GM23248 (cell line): ENCODE results near the gene ATP13A1. TPM values are rescaled to one million over a fixed set of nuclear protein-coding genes. Genes with fewer than 3 reads are reported as not detected.
"Not testable (repeated sequence)": the region's sequence is repeated elsewhere in the genome, so short reads cannot be mapped to it uniquely, and the experiment has no call there.

Experiments
- DNase-seq: peaks from one replicate; pipeline ENCODE4 v3.0.0-alpha.2; 2015
- H2AFZ ChIP-seq: fragments of 200-600 bp; sonication (generic); 2 replicates; pipeline ENCODE4 v1.6.1; 2016; ENCODE audit warnings: antibody characterized with exemption
- H3F3A ChIP-seq: fragments of 200-600 bp; sonication (generic); 2 replicates; pipeline ENCODE4 v1.6.1; 2016; ENCODE audit warnings: mild to moderate bottlenecking, antibody characterized with exemption, mixed run types; ENCODE audit not compliant: insufficient read depth
- H3K27ac ChIP-seq: fragments of 200-600 bp; sonication (generic); 2 replicates; pipeline ENCODE4 v1.5.1; 2016; ENCODE audit warnings: mild to moderate bottlenecking
- H3K27me3 ChIP-seq: fragments of 200-600 bp; sonication (generic); replicated peaks from 2 replicates; pipeline ENCODE4 v1.6.1; 2016; ENCODE audit warnings: mild to moderate bottlenecking; ENCODE audit not compliant: insufficient read depth
- H3K36me3 ChIP-seq: fragments of 200-600 bp; sonication (generic); 2 replicates; pipeline ENCODE4 v1.6.1; 2016; ENCODE audit warnings: low read depth, mild to moderate bottlenecking
- H3K4me1 ChIP-seq: fragments of 200-600 bp; sonication (generic); 2 replicates; pipeline ENCODE4 v1.6.1; 2016; ENCODE audit warnings: mild to moderate bottlenecking; ENCODE audit not compliant: insufficient read depth
- H3K4me2 ChIP-seq: fragments of 200-600 bp; sonication (generic); one replicate; pipeline ENCODE4 v1.6.1; 2016; ENCODE audit warnings: mild to moderate bottlenecking; ENCODE audit not compliant: unreplicated experiment
- H3K4me3 ChIP-seq: fragments of 200-600 bp; sonication (generic); 2 replicates; pipeline ENCODE4 v1.5.1; 2016; ENCODE audit warnings: mild to moderate bottlenecking
- H3K79me2 ChIP-seq: fragments of 200-600 bp; sonication (generic); 2 replicates; pipeline ENCODE4 v1.6.1; 2016; ENCODE audit warnings: mild to moderate bottlenecking; ENCODE audit not compliant: insufficient read depth
- H3K9ac ChIP-seq: fragments of 200-600 bp; sonication (generic); 2 replicates; pipeline ENCODE4 v1.6.1; 2016; ENCODE audit warnings: mild to moderate bottlenecking
- H3K9me2 ChIP-seq: fragments of 200-600 bp; sonication (generic); 2 replicates; pipeline ENCODE4 v1.6.1; 2016; ENCODE audit warnings: mixed run types, mild to moderate bottlenecking, moderate library complexity; ENCODE audit not compliant: insufficient read depth
- H3K9me3 ChIP-seq: fragments of 200-600 bp; sonication (generic); one replicate; pipeline ENCODE4 v1.6.1; 2017; ENCODE audit warnings: low read depth
- H4K20me1 ChIP-seq: fragments of 200-600 bp; sonication (generic); 2 replicates; pipeline ENCODE4 v1.6.0; 2016; ENCODE audit not compliant: insufficient read depth
- EZH2 ChIP-seq: fragments of 200-600 bp; sonication (generic); IDR thresholded peaks from 2 replicates; pipeline ENCODE4 v1.6.1; 2018; ENCODE audit warnings: antibody characterized with exemption, mild to moderate bottlenecking; ENCODE audit not compliant: insufficient read depth, poor library complexity, severe bottlenecking
- EZH2phosphoT487 ChIP-seq: fragments of 200-600 bp; sonication (generic); IDR thresholded peaks from 2 replicates; pipeline ENCODE4 v1.6.1; 2018; ENCODE audit warnings: antibody characterized with exemption, moderate library complexity, mild to moderate bottlenecking, low read depth; ENCODE audit not compliant: insufficient read depth
- WGBS, 2 experiments: methylation state at CpG; one replicate each; pipeline ENCODE4 v1.1.6; 2015 to 2017; ENCODE audit warnings: low lambda C conversion rate in 2 of 2, low coverage in 1 of 2; ENCODE audit errors: missing lambda C conversion rate in 2 of 2; 5-methylcytosine and 5-hydroxymethylcytosine counted together
- in situ Hi-C: fragments of 300-500 bp; cut with MboI; formaldehyde crosslinking; loops from 2 replicates; pipeline ENCODE4 v1.15.0; 2020
- polyA plus RNA-seq: library from polyadenylated mRNA; unstranded; fragments of >200 nt; fragmentation: Nextera tagmentation; extraction: Ambion mirVana; gene quantifications from 2 replicates; pipeline ENCODE4 v1.2.1, GENCODE V29; 2016
- total RNA-seq: library from RNA; depleted of rRNA; stranded (reverse); fragments of >200 nt; shearing (Covaris generic); gene quantifications from 2 replicates; pipeline ENCODE4 v1.2.3, GENCODE V29; 2014

ATP13A1 gene
- total and polyA plus RNA-seq, 2 experiments from 2014 or later, result 42.3 to 101 TPM

GRCh38 chr19:19674315-19674714 is 10.8 kb upstream of the ATP13A1 start:
- Histone ChIP-seq H3K27ac (no peak overlapping the region), H3K4me2 (no peak overlapping the region), H3K36me3 (peaks cover 26% of the 10 kb centered on the region), H3K4me1 (peaks cover 5% of the 10 kb centered on the region; the same call in 1 of the 2 replicates), H3K79me2 (peaks cover 50% of the 10 kb centered on the region), H3K9me3 (no peaks in the 10 kb centered on the region), H4K20me1 (no peaks in the 10 kb centered on the region), H3K27me3 (no peaks in the 10 kb centered on the region), H3K9me2 (no peaks in the 10 kb centered on the region), H2AFZ (no peak overlapping the region), H3K9ac (no peak overlapping the region), H3F3A (no peaks in the 10 kb centered on the region), H3K4me3 (no peak overlapping the region)
- 90 to 98% methylated on average over 6 of the region's 6 CpGs for WGBS, 2 experiments
- TF ChIP-seq EZH2phosphoT487 (no peak), EZH2 (no peak)
- in situ Hi-C loops, result no loop called here
- no peak for DNase-seq

- Histone ChIP-seq H3K4me1 (peaks cover 5% of the 10 kb centered on the region; the same call in 1 of the 2 replicates), H3K79me2 (peaks cover 52% of the 10 kb centered on the region), H2AFZ (no peak overlapping the region), H3K27me3 (no peaks in the 10 kb centered on the region), H3K9me3 (no peaks in the 10 kb centered on the region), H3K4me3 (no peak overlapping the region), H3K27ac (no peak overlapping the region), H4K20me1 (no peaks in the 10 kb centered on the region), H3F3A (no peaks in the 10 kb centered on the region), H3K9ac (no peak overlapping the region), H3K36me3 (peaks cover 18% of the 10 kb centered on the region; the same call in 1 of the 2 replicates), H3K9me2 (no peaks in the 10 kb centered on the region), H3K4me2 (no peak overlapping the region)
- 93 to 97% methylated on average over 3 of the region's 3 CpGs for WGBS, 2 experiments
- no peak for DNase-seq
- in situ Hi-C loops, result no loop called here
- TF ChIP-seq EZH2phosphoT487, result no peak
- no peak for TF ChIP-seq EZH2
Measured at GRCh38 chr19:19672816-19673215, 9.3 kb upstream of the ATP13A1 start.

DNA sequence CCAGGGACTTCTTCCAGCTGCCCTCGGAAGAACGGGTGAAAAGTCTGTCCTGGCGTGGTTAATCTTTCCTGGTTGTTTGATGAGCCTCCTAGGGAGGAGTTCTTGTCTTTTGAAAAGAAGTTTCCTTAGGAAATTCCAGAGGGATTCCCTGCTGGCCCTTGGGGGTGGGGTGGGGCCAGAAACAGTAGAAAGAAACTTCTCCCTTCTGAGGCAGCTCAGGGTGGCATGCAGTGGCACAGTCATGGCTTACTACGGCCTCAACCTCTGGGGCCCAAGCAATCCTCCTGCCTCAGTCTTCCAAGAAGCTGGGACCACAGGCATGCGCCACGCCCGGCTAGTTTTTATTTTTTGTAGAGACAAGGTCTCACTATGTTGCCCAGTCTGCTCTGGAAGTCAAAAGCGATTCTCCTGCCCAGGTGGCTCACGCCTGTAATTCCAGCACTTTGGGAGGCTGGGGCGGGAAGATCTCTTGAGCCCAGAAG is 6.6 kb upstream of the ATP13A1 start:
- H3F3A ChIP-seq, result no peaks in the 10 kb centered on the region
- peak; percentile 11 for DNase-seq
- H3K27me3 ChIP-seq, result no peaks in the 10 kb centered on the region
- H3K9ac ChIP-seq, result peak overlapping the region; percentile 88
- in situ Hi-C loops, result no loop called here
- H3K79me2 ChIP-seq, result peaks cover 39% of the 10 kb centered on the region
- no peaks in the 10 kb centered on the region for H3K9me2 ChIP-seq
- H3K9me3 ChIP-seq, result no peaks in the 10 kb centered on the region
- H3K4me3 ChIP-seq, result peak overlapping the region; percentile 81
- TF ChIP-seq EZH2phosphoT487, result no peak
- no peak for TF ChIP-seq EZH2
- no peaks in the 10 kb centered on the region for H4K20me1 ChIP-seq
- WGBS, 2 experiments, result 85 to 86% methylated on average over 10 of the region's 10 CpGs
- peaks cover 9% of the 10 kb centered on the region; the same call in 1 of the 2 replicates for H3K36me3 ChIP-seq
- H3K4me2 ChIP-seq, result peak overlapping the region; percentile 91
- H2AFZ ChIP-seq, result peak overlapping the region; percentile 90
- H3K27ac ChIP-seq, result no peak overlapping the region
- peaks cover 5% of the 10 kb centered on the region; the same call in 1 of the 2 replicates for H3K4me1 ChIP-seq

- peak within 1 kb of the TSS; percentile 90 for H2AFZ ChIP-seq
- peak within 1 kb of the TSS; percentile 67 for H3K27ac ChIP-seq
- no peaks in the 10 kb centered on the region for H4K20me1 ChIP-seq
- peaks cover 24% of the 10 kb centered on the region for H3K79me2 ChIP-seq
- peak within 1 kb of the TSS; percentile 88 for H3K9ac ChIP-seq
- H3K9me2 ChIP-seq, result no peaks in the 10 kb centered on the region
- no peaks in the 10 kb centered on the region for H3K36me3 ChIP-seq
- in situ Hi-C loops, result no loop called here
- no peaks in the 10 kb centered on the region for H3K9me3 ChIP-seq
- 3 to 5% methylated on average over 34 to 35 of the region's 36 CpGs for WGBS, 2 experiments
- H3K4me1 ChIP-seq, result peaks cover 5% of the 10 kb centered on the region; the same call in 1 of the 2 replicates
- no peaks in the 10 kb centered on the region for H3F3A ChIP-seq
- H3K4me3 ChIP-seq, result peak within 1 kb of the TSS; percentile 81
- no peak for TF ChIP-seq EZH2
- TF ChIP-seq EZH2phosphoT487, result no peak
- peak within 1 kb of the TSS; percentile 91 for H3K4me2 ChIP-seq
- H3K27me3 ChIP-seq, result no peaks in the 10 kb centered on the region
- DNase-seq, result peak; percentile 96
Measured at GRCh38 chr19:19668230-19669012, 4.9 kb upstream of the ATP13A1 start, which contains the start of gene ZNF101. TSS of gene ZNF101 (plus strand) at chr19:19668839. CDS start at chr19:19668964, 125 bp downstream.

DNA sequence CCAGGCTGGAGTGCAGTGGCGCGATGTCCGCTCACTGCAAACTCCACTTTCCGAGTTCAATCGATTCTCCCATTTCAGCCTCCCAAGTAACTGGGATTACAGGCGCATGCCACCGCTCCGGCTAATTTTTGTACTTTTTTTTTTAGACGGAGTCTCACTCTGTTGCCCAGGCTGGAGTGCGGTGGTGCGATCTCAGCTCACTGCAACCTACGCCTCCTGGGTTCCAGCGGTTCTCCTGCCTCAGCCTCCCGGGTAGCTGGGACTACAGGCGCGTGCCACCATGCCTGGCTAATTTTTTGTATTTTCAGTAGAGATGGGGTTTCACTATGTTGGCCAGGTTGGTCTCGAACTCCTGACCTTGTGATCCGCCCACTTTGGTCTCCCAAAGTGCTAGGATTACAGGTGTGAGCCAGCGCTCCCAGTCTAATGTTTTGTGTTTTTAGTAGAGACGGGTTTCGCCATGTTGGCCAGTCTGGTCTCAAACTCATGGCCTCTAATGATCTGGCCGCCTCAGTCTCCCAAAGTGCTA is 2.0 kb upstream of the ATP13A1 start:
- H4K20me1 ChIP-seq, H3K27ac ChIP-seq, H3K27me3 ChIP-seq, H3K36me3 ChIP-seq, H3F3A ChIP-seq, in situ Hi-C loops, H3K9me3 ChIP-seq, DNase-seq, H3K9me2 ChIP-seq, H2AFZ ChIP-seq, H3K4me3 ChIP-seq, H3K4me2 ChIP-seq, H3K9ac ChIP-seq: not testable (repeated sequence)
- whole genome bisulfite sequencing, 2 experiments, result 93 to 96% methylated on average over 22 of the region's 22 CpGs
- H3K79me2 ChIP-seq, result peaks cover 42% of the 10 kb centered on the region
- H3K4me1 ChIP-seq, result peaks cover 21% of the 10 kb centered on the region; the same call in 1 of the 2 replicates
